PC-9 (cell line): ENCODE measurements around the gene RTN3. TPM values are rescaled to one million over a fixed set of nuclear protein-coding genes. Genes with fewer than 3 reads are reported as not detected.

Source experiments
- BruUV-seq: library from RNA; stranded (reverse); fragments of 400-500 nt; replicated peaks from 2 replicates; lab custom pipeline; 2021; lab: Mats Ljungman, UMichigan
- CTCF ChIA-PET: fragments of 300-600 bp; sonication (Branson Sonifier 250); formaldehyde crosslinking; loops from one replicate; lab custom pipeline; 2022; ENCODE audit warnings: antibody characterized with exemption; lab: Charles Lee
- POLR2A ChIA-PET: fragments of 300-600 bp; sonication (Branson Sonifier 250); formaldehyde crosslinking; loops from one replicate; lab custom pipeline; 2022; ENCODE audit warnings: antibody characterized with exemption; ENCODE audit not compliant: unreplicated experiment; lab: Charles Lee
- DNase-seq, 2 experiments: peaks; one replicate each; pipeline versions ENCODE4 v3.0.0 to v3.0.0-alpha.2; 2015 to 2022; ENCODE audit warnings: mixed read lengths in 1 of 2
- H2AFZ ChIP-seq: fragments of 200-600 bp; sonication (generic); 2 replicates; pipeline ENCODE4 v1.8.1; 2017; ENCODE audit warnings: antibody characterized with exemption
- H3F3A ChIP-seq: fragments of 200-600 bp; sonication (generic); 2 replicates; pipeline ENCODE4 v1.8.1; 2017; ENCODE audit warnings: antibody characterized with exemption, mild to moderate bottlenecking, low read depth; ENCODE audit not compliant: insufficient read depth
- H3K27ac ChIP-seq: fragments of 200-600 bp; sonication (generic); 2 replicates; pipeline ENCODE4 v1.6.1; 2016; ENCODE audit warnings: mixed run types
- H3K27me3 ChIP-seq: fragments of 200-600 bp; sonication (generic); 2 replicates; pipeline ENCODE4 v1.6.1; 2016; ENCODE audit warnings: low read depth, mixed run types; ENCODE audit not compliant: insufficient read depth
- H3K36me3 ChIP-seq: fragments of 200-600 bp; sonication (generic); 2 replicates; pipeline ENCODE4 v1.6.1; 2016; ENCODE audit warnings: low read depth, mixed run types
- H3K4me1 ChIP-seq: fragments of 200-600 bp; sonication (generic); replicated peaks from 2 replicates; pipeline ENCODE4 v1.6.1; 2016; ENCODE audit warnings: mixed run types; ENCODE audit not compliant: insufficient read depth
- H3K4me2 ChIP-seq: fragments of 200-600 bp; sonication (generic); 2 replicates; pipeline ENCODE4 v1.6.1; 2017; ENCODE audit warnings: mixed run types
- H3K4me3 ChIP-seq: fragments of 200-600 bp; sonication (generic); 2 replicates; pipeline ENCODE4 v1.6.1; 2016; ENCODE audit warnings: mixed run types
- H3K79me2 ChIP-seq: fragments of 200-600 bp; sonication (generic); 2 replicates; pipeline ENCODE4 v1.6.1; 2017; ENCODE audit warnings: low read depth, mixed run types
- H3K9me2 ChIP-seq: fragments of 200-600 bp; sonication (generic); 2 replicates; pipeline ENCODE4 v1.8.1; 2017; ENCODE audit warnings: mild to moderate bottlenecking; ENCODE audit not compliant: insufficient read depth
- H3K9me3 ChIP-seq: fragments of 200-600 bp; sonication (generic); 2 replicates; pipeline ENCODE4 v1.8.1; 2016; ENCODE audit warnings: low read depth; ENCODE audit not compliant: insufficient read depth
- H4K20me1 ChIP-seq: fragments of 200-600 bp; sonication (generic); 2 replicates; pipeline ENCODE4 v1.8.1; 2017; ENCODE audit not compliant: insufficient read depth
- EZH2 ChIP-seq: fragments of 200-600 bp; sonication (generic); IDR thresholded peaks from 2 replicates; pipeline ENCODE4 v1.8.0; 2017; ENCODE audit warnings: antibody characterized with exemption, low read depth
- intact Hi-C: fragments of 100-400 bp; cut with micrococcal nuclease; formaldehyde crosslinking; loops from one replicate; pipeline ENCODE4 v1.10.0; 2022; ENCODE audit not compliant: unreplicated experiment
- total RNA-seq: library from RNA; stranded (reverse); gene quantifications from 2 replicates; pipeline ENCODE4 v1.2.3, GENCODE V29; 2021
- TF ChIP-seq, protein P1 (sequence below): fragments of 200-600 bp; sonication (generic); conservative IDR thresholded peaks from 2 replicates; pipeline ENCODE4 v1.6.1; 2017; ENCODE audit warnings: mixed run types, antibody characterized with exemption, mild to moderate bottlenecking, moderate library complexity

Gene RTN3
- total RNA-seq, 1 experiment from 2014 or later: 279 TPM

DNA sequence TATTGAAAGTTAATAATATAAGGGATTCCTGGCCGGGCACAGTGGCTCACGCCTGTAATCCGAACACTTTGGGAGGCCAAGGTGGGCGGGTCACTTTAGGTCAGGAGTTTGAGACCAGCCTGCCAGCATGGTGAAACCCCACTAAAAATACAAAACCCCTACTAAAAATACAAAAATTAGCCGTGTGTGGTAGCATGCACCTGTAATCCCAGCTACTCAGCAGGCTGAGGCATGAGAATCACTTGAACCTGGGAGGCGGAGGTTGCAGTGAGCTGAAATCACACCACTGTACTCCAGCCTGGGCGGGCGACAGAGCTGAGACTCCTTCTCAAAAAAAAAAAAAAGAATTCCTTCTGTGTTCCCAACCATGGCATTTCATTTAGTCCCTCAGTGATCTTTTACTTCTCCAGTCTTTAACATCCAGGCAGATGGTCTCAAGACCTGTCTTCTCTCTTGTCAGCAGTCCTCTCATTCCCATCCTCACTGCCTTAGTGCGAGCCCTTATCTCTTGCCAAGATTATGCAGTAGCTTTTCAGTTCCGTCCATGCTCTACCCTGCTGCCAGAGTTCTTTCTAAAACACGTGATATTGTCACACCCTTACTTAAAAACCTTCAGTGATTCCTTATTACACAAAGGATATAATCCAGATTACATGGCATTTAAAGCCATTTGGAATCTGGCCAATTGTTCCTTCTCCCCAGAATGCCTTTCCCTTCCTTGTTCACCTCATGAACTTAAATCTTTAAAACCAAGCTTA is 17.9 kb downstream of the RTN3 start:
- ChIA-PET POLR2A (interaction anchor here (0.5 to 0.6 kb wide), 2 partner anchors 40 to 1514 kb away, joined by 5 to 6 read pairs; no protein-coding TSS in a partner anchor), CTCF (interaction anchor here (0.6 kb wide), 1 partner anchor 1870 kb away, joined by 3 read pairs; no protein-coding TSS in a partner anchor)
- H3K36me3 ChIP-seq: peaks cover 7% of the 10 kb centered on the region; the same call in 1 of the 2 replicates
- DNase-seq: no peak
- H3K9me2 ChIP-seq: no peaks in the 10 kb centered on the region
- peaks cover 86% of the 10 kb centered on the region for H3K79me2 ChIP-seq
- H3F3A ChIP-seq: peaks cover 15% of the 10 kb centered on the region; the same call in 1 of the 2 replicates
- peaks cover 17% of the 10 kb centered on the region; the same call in 1 of the 2 replicates for H4K20me1 ChIP-seq
- peak overlapping the region; percentile 36; the same call in 1 of the 2 replicates for H3K27ac ChIP-seq
- peaks cover 9% of the 10 kb centered on the region for H3K4me1 ChIP-seq
- H3K9me3 ChIP-seq: no peaks in the 10 kb centered on the region
- H3K4me3 ChIP-seq: no peak overlapping the region
- H2AFZ ChIP-seq: no peak overlapping the region
- no peaks in the 10 kb centered on the region for H3K27me3 ChIP-seq
- TF ChIP-seq EZH2: no peak
- TF ChIP-seq, protein P1, sequence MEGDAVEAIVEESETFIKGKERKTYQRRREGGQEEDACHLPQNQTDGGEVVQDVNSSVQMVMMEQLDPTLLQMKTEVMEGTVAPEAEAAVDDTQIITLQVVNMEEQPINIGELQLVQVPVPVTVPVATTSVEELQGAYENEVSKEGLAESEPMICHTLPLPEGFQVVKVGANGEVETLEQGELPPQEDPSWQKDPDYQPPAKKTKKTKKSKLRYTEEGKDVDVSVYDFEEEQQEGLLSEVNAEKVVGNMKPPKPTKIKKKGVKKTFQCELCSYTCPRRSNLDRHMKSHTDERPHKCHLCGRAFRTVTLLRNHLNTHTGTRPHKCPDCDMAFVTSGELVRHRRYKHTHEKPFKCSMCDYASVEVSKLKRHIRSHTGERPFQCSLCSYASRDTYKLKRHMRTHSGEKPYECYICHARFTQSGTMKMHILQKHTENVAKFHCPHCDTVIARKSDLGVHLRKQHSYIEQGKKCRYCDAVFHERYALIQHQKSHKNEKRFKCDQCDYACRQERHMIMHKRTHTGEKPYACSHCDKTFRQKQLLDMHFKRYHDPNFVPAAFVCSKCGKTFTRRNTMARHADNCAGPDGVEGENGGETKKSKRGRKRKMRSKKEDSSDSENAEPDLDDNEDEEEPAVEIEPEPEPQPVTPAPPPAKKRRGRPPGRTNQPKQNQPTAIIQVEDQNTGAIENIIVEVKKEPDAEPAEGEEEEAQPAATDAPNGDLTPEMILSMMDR: no peak
- intact Hi-C loops: no loop called here
- peak overlapping the region; percentile 30; the same call in 1 of the 2 replicates for H3K4me2 ChIP-seq
- no TSS peak for BruUV-seq

DNA sequence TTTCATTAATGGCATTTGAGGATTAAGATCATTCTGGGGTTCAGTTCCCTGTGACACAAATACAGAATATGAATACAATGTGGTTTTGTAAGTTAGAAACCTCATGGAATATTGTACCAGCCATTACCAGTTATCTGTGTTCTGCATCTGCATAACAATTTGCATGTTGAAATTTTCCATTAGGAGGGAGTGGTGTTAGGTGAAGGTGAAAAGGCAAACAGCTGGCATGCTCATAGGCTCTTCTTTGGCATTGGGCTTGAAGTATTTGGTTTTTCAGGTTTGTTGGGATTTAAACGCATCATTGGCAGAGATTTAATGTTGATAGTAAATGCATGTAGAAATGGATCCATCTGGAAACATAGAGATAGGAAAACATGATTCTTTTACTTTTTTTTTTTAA is 18.6 kb downstream of the RTN3 start:
- no peak overlapping the region for H3K4me3 ChIP-seq
- H2AFZ ChIP-seq: no peak overlapping the region
- peak overlapping the region; percentile 30 for H3K4me2 ChIP-seq
- TF ChIP-seq, protein P1: no peak
- no peak for TF ChIP-seq EZH2
- H3K4me1 ChIP-seq: peaks cover 9% of the 10 kb centered on the region
- no peaks in the 10 kb centered on the region for H3K9me2 ChIP-seq
- peak overlapping the region; percentile 36; the same call in 1 of the 2 replicates for H3K27ac ChIP-seq
- ChIA-PET CTCF (interaction anchor here (0.6 kb wide), 1 partner anchor 1871 kb away, joined by 3 read pairs; no protein-coding TSS in a partner anchor), POLR2A (interaction anchor here (0.6 kb wide), 1 partner anchor 13 kb away, joined by 3 read pairs; no protein-coding TSS in a partner anchor)
- H3K36me3 ChIP-seq: peaks cover 7% of the 10 kb centered on the region; the same call in 1 of the 2 replicates
- intact Hi-C loops: no loop called here
- DNase-seq: peak in 1 of 2 experiments; percentile 76
- H4K20me1 ChIP-seq: peaks cover 19% of the 10 kb centered on the region; the same call in 1 of the 2 replicates
- peaks cover 86% of the 10 kb centered on the region for H3K79me2 ChIP-seq
- no peaks in the 10 kb centered on the region for H3K9me3 ChIP-seq
- BruUV-seq: no TSS peak
- peaks cover 15% of the 10 kb centered on the region; the same call in 1 of the 2 replicates for H3F3A ChIP-seq
- no peaks in the 10 kb centered on the region for H3K27me3 ChIP-seq

DNA sequence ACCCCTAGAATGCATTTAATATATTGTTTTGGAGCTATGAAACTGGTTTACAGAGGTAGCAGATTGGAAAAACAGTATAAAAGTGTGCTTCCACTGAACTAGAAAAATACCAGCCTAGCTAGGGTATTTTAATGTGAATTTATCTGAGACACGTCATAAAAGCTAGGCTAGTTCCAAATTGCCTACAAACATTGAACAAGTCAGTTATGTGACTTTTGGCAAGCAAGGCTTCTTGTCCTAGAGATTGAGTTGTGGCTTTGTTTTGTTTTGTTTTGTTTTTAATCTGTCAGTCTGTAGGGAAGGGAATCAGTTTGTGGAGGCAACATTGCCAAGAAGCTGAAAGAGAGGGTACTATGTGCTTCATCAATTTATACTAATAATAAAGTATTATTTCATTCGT is 24.2 kb downstream of the RTN3 start:
- CTCF ChIA-PET: interaction anchor here (0.6 kb wide), 1 partner anchor 36 kb away, joined by 4 read pairs; no protein-coding TSS in a partner anchor
- H3K9me3 ChIP-seq: no peaks in the 10 kb centered on the region
- no peaks in the 10 kb centered on the region for H3K4me1 ChIP-seq
- TF ChIP-seq EZH2: no peak
- TF ChIP-seq, protein P1: no peak
- H3F3A ChIP-seq: peaks cover 5% of the 10 kb centered on the region; the same call in 1 of the 2 replicates
- H3K27me3 ChIP-seq: no peaks in the 10 kb centered on the region
- BruUV-seq: no TSS peak
- H2AFZ ChIP-seq: no peak overlapping the region
- H3K27ac ChIP-seq: no peak overlapping the region
- peaks cover 89% of the 10 kb centered on the region for H3K79me2 ChIP-seq
- H3K9me2 ChIP-seq: no peaks in the 10 kb centered on the region
- peaks cover 44% of the 10 kb centered on the region for H4K20me1 ChIP-seq
- H3K4me2 ChIP-seq: no peak overlapping the region
- intact Hi-C loops: no loop called here
- POLR2A ChIA-PET: interaction anchor here (0.8 kb wide), 1 partner anchor 1806 kb away, joined by 9 read pairs; no protein-coding TSS in a partner anchor
- no peak overlapping the region for H3K4me3 ChIP-seq
- H3K36me3 ChIP-seq: no peaks in the 10 kb centered on the region; the same call in 1 of the 2 replicates
- no peak for DNase-seq
